BLaER1 (cell line): ENCODE data around the gene REEP1.
"Not testable (repeated sequence)": the region's sequence is repeated elsewhere in the genome, so short reads cannot be mapped to it uniquely, and the experiment has no call there.

Source experiments
- H3K27ac ChIP-seq: shearing (Covaris generic); formaldehyde crosslinking; 2 replicates; pipeline ENCODE4 v1.8.1; 2022
- H3K27me3 ChIP-seq: shearing (Covaris generic); formaldehyde crosslinking; 2 replicates; pipeline ENCODE4 v1.8.1; 2022
- H3K36me3 ChIP-seq: shearing (Covaris generic); formaldehyde crosslinking; 2 replicates; pipeline ENCODE4 v1.8.1; 2022
- H3K4me1 ChIP-seq: shearing (Covaris generic); formaldehyde crosslinking; 2 replicates; pipeline ENCODE4 v1.8.1; 2022
- H3K4me2 ChIP-seq: shearing (Covaris generic); formaldehyde crosslinking; 2 replicates; pipeline ENCODE4 v1.8.1; 2022
- H3K4me3 ChIP-seq: shearing (Covaris generic); formaldehyde crosslinking; 2 replicates; pipeline ENCODE4 v1.8.1; 2022
- H3K9ac ChIP-seq: shearing (Covaris generic); formaldehyde crosslinking; 2 replicates; pipeline ENCODE4 v1.8.1; 2022
- H3K9me3 ChIP-seq: shearing (Covaris generic); formaldehyde crosslinking; 2 replicates; pipeline ENCODE4 v1.8.1; 2022
- H4K20me1 ChIP-seq: shearing (Covaris generic); formaldehyde crosslinking; 2 replicates; pipeline ENCODE4 v1.8.1; 2022
- Cebpa-rat ChIP-seq: shearing (Covaris generic); IDR thresholded peaks from 2 replicates; pipeline ENCODE4 v1.8.1; 2022

Gene REEP1

GRCh38 chr2:86347401-86347800 lies 10.0 kb upstream of the REEP1 start:
- Histone ChIP-seq H3K4me1 (no peaks in the 10 kb centered on the region), H3K4me2 (no peak overlapping the region), H3K9me3 (peaks cover 2% of the 10 kb centered on the region), H3K27ac (no peak overlapping the region), H3K9ac (no peak overlapping the region), H4K20me1 (no peaks in the 10 kb centered on the region), H3K36me3 (no peaks in the 10 kb centered on the region), H3K27me3 (no peaks in the 10 kb centered on the region), H3K4me3 (no peak overlapping the region)
- no peak for TF ChIP-seq Cebpa-rat

- H3K27me3 ChIP-seq, H3K4me2 ChIP-seq, H3K4me3 ChIP-seq, H3K27ac ChIP-seq, H3K9ac ChIP-seq, H3K4me1 ChIP-seq, H3K36me3 ChIP-seq, H4K20me1 ChIP-seq: not testable (repeated sequence)
- H3K9me3 ChIP-seq, result peaks cover 17% of the 10 kb centered on the region
These were observed 8.5 kb upstream of the REEP1 start for GRCh38 chr2:86345783-86346370.

- no peak for TF ChIP-seq Cebpa-rat
- no peak overlapping the region for H3K27ac ChIP-seq
- no peak overlapping the region for H3K9ac ChIP-seq
- H3K27me3 ChIP-seq, result peaks cover 19% of the 10 kb centered on the region
- H4K20me1 ChIP-seq, result no peaks in the 10 kb centered on the region
- no peaks in the 10 kb centered on the region for H3K36me3 ChIP-seq
- H3K4me2 ChIP-seq, result no peak overlapping the region
- H3K4me1 ChIP-seq, result no peaks in the 10 kb centered on the region
- H3K4me3 ChIP-seq, result no peak overlapping the region
- peaks cover 31% of the 10 kb centered on the region for H3K9me3 ChIP-seq
These were observed 7.0 kb upstream of the REEP1 start for GRCh38 chr2:86344404-86344803.

GRCh38 chr2:86342488-86342887 lies 5.1 kb upstream of the REEP1 start:
- Histone ChIP-seq H3K4me2 (no peak overlapping the region), H3K27me3 (peaks cover 38% of the 10 kb centered on the region), H3K9me3 (peaks cover 36% of the 10 kb centered on the region), H3K4me3 (no peak overlapping the region), H3K36me3 (no peaks in the 10 kb centered on the region), H3K27ac (no peak overlapping the region), H4K20me1 (peaks cover 8% of the 10 kb centered on the region; the same call in 1 of the 2 replicates), H3K4me1 (no peaks in the 10 kb centered on the region), H3K9ac (no peak overlapping the region)
- TF ChIP-seq Cebpa-rat, result no peak

GRCh38 chr2:86341470-86341869 lies 4.0 kb upstream of the REEP1 start:
- Histone ChIP-seq H3K4me2 (no peak overlapping the region), H3K27me3 (peaks cover 48% of the 10 kb centered on the region), H3K27ac (no peak overlapping the region), H3K36me3 (no peaks in the 10 kb centered on the region), H3K4me1 (peaks cover 6% of the 10 kb centered on the region), H3K9ac (no peak overlapping the region), H3K9me3 (peaks cover 36% of the 10 kb centered on the region), H4K20me1 (peaks cover 15% of the 10 kb centered on the region; the same call in 1 of the 2 replicates), H3K4me3 (no peak overlapping the region)
- no peak for TF ChIP-seq Cebpa-rat

- Histone ChIP-seq H3K27ac (no peak overlapping the region), H3K27me3 (peaks cover 68% of the 10 kb centered on the region), H4K20me1 (peaks cover 21% of the 10 kb centered on the region; the same call in 1 of the 2 replicates), H3K4me2 (no peak overlapping the region), H3K9me3 (peaks cover 36% of the 10 kb centered on the region), H3K36me3 (no peaks in the 10 kb centered on the region), H3K4me3 (no peak overlapping the region), H3K9ac (no peak overlapping the region), H3K4me1 (peaks cover 21% of the 10 kb centered on the region)
- no peak for TF ChIP-seq Cebpa-rat
These were observed 1.4 kb upstream of the REEP1 start for GRCh38 chr2:86338778-86339295.

- H3K4me1 ChIP-seq, result peaks cover 37% of the 10 kb centered on the region
- peaks cover 21% of the 10 kb centered on the region; the same call in 1 of the 2 replicates for H4K20me1 ChIP-seq
- peak overlapping the region; percentile 68 for H3K4me3 ChIP-seq
- H3K27me3 ChIP-seq, result peaks cover 68% of the 10 kb centered on the region
- peaks cover 28% of the 10 kb centered on the region for H3K9me3 ChIP-seq
- no peak overlapping the region; the same call in 1 of the 2 replicates for H3K9ac ChIP-seq
- no peaks in the 10 kb centered on the region for H3K36me3 ChIP-seq
- TF ChIP-seq Cebpa-rat, result no peak
- H3K4me2 ChIP-seq, result peak overlapping the region; percentile 94
- no peak overlapping the region for H3K27ac ChIP-seq
These were observed 667 bp downstream of the REEP1 start for GRCh38 chr2:86336675-86337243.

- H3K27ac ChIP-seq, result no peak overlapping the region
- H3K4me1 ChIP-seq, result peaks cover 37% of the 10 kb centered on the region
- no peak for TF ChIP-seq Cebpa-rat
- H3K36me3 ChIP-seq, result no peaks in the 10 kb centered on the region
- peaks cover 21% of the 10 kb centered on the region for H3K9me3 ChIP-seq
- H4K20me1 ChIP-seq, result peaks cover 21% of the 10 kb centered on the region; the same call in 1 of the 2 replicates
- no peak overlapping the region for H3K9ac ChIP-seq
- peak overlapping the region; percentile 94 for H3K4me2 ChIP-seq
- H3K4me3 ChIP-seq, result peak overlapping the region; percentile 68
- peaks cover 66% of the 10 kb centered on the region for H3K27me3 ChIP-seq
These were observed 1.4 kb downstream of the REEP1 start for GRCh38 chr2:86335865-86336674.

GRCh38 chr2:86333378-86333777 lies 4.0 kb downstream of the REEP1 start:
- no peak overlapping the region for H3K9ac ChIP-seq
- H3K4me1 ChIP-seq, result peaks cover 37% of the 10 kb centered on the region
- TF ChIP-seq Cebpa-rat, result no peak
- H3K4me3 ChIP-seq, result no peak overlapping the region
- peak overlapping the region; percentile 75 for H3K4me2 ChIP-seq
- no peak overlapping the region for H3K27ac ChIP-seq
- H3K36me3 ChIP-seq, result no peaks in the 10 kb centered on the region
- peaks cover 21% of the 10 kb centered on the region; the same call in 1 of the 2 replicates for H4K20me1 ChIP-seq
- peaks cover 8% of the 10 kb centered on the region for H3K9me3 ChIP-seq
- H3K27me3 ChIP-seq, result peaks cover 39% of the 10 kb centered on the region

GRCh38 chr2:86332654-86333053 lies 4.8 kb downstream of the REEP1 start:
- no peak overlapping the region for H3K4me3 ChIP-seq
- peaks cover 37% of the 10 kb centered on the region for H3K4me1 ChIP-seq
- H3K27me3 ChIP-seq, result peaks cover 31% of the 10 kb centered on the region
- peak overlapping the region; percentile 75 for H3K4me2 ChIP-seq
- H3K36me3 ChIP-seq, result no peaks in the 10 kb centered on the region
- H3K27ac ChIP-seq, result no peak overlapping the region
- peaks cover 14% of the 10 kb centered on the region; the same call in 1 of the 2 replicates for H4K20me1 ChIP-seq
- no peak for TF ChIP-seq Cebpa-rat
- H3K9ac ChIP-seq, result no peak overlapping the region
- H3K9me3 ChIP-seq, result peaks cover 8% of the 10 kb centered on the region
